Thoracic aorta (tissue), 2 donors: ENCODE measurements around the gene NEDD4. TPM values are rescaled to one million over a fixed set of nuclear protein-coding genes. Genes with fewer than 3 reads are reported as not detected.
"Not testable (repeated sequence)": the region's sequence is repeated elsewhere in the genome, so short reads cannot be mapped to it uniquely, and the experiment has no call there.

Experiments used
- ATAC-seq: fragments of 150-250 bp; one replicate; pipeline ENCODE4 v1.8.0; 2017; ENCODE audit warnings: low read depth; ENCODE audit not compliant: insufficient number of reproducible peaks, low FRiP score
- DNase-seq: peaks from one replicate; pipeline ENCODE4 v3.0.0-alpha.2; 2020; ENCODE audit warnings: low spot score
- H3K27ac ChIP-seq, 2 donors: fragments of 200-600 bp; sonication (generic); 1 replicate in 1 of 2; 2 replicates in 1 of 2; pipeline ENCODE4 v1.5.1; 2016; ENCODE audit warnings: mild to moderate bottlenecking in 2 of 2, moderate library complexity in 2 of 2
- H3K27me3 ChIP-seq: fragments of 200-600 bp; sonication (generic); replicated peaks from 2 replicates; pipeline ENCODE4 v1.6.0; 2016; ENCODE audit warnings: mild to moderate bottlenecking; ENCODE audit not compliant: insufficient read depth
- H3K36me3 ChIP-seq: fragments of 200-600 bp; sonication (generic); one replicate; pipeline ENCODE4 v1.5.1; 2016
- H3K4me1 ChIP-seq, 2 donors: fragments of 200-600 bp; sonication (generic); 1 replicate in 1 of 2; 2 replicates in 1 of 2; pipeline versions ENCODE4 v1.5.1 to v1.6.0; 2016; ENCODE audit warnings: low read depth in 2 of 2, mild to moderate bottlenecking in 1 of 2; ENCODE audit not compliant: control insufficient read depth in 1 of 2
- H3K4me3 ChIP-seq: fragments of 200-600 bp; sonication (generic); 2 replicates; pipeline ENCODE4 v1.5.1; 2016; ENCODE audit warnings: mild to moderate bottlenecking
- H3K9me3 ChIP-seq: fragments of 200-600 bp; sonication (generic); 2 replicates; pipeline ENCODE4 v1.5.1; 2016
- total RNA-seq, 2 donors: library from RNA; depleted of rRNA; stranded (reverse); fragments of >200 nt; gene quantifications; one replicate each; pipeline versions ENCODE4 v1.1.0 to v1.2.3, GENCODE V29; 2016
- TF ChIP-seq, protein P1 (sequence below): fragments of 200-600 bp; sonication (generic); IDR thresholded peaks from one replicate; pipeline ENCODE4 v1.5.1; 2019; ENCODE audit warnings: antibody characterized with exemption

Gene NEDD4
- total RNA-seq, 2 donors from 2014 or later, result 25.3 to 27.4 TPM

- H3K4me1 ChIP-seq, result peaks cover 3 to 14% of the 10 kb centered on the region in 2 donors
- DNase-seq (no peak), ATAC-seq (no peak)
- TF ChIP-seq, protein P1, sequence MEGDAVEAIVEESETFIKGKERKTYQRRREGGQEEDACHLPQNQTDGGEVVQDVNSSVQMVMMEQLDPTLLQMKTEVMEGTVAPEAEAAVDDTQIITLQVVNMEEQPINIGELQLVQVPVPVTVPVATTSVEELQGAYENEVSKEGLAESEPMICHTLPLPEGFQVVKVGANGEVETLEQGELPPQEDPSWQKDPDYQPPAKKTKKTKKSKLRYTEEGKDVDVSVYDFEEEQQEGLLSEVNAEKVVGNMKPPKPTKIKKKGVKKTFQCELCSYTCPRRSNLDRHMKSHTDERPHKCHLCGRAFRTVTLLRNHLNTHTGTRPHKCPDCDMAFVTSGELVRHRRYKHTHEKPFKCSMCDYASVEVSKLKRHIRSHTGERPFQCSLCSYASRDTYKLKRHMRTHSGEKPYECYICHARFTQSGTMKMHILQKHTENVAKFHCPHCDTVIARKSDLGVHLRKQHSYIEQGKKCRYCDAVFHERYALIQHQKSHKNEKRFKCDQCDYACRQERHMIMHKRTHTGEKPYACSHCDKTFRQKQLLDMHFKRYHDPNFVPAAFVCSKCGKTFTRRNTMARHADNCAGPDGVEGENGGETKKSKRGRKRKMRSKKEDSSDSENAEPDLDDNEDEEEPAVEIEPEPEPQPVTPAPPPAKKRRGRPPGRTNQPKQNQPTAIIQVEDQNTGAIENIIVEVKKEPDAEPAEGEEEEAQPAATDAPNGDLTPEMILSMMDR, result no peak
- H3K36me3 ChIP-seq, result no peaks in the 10 kb centered on the region
- no peaks in the 10 kb centered on the region for H3K27me3 ChIP-seq
- H3K9me3 ChIP-seq, result no peaks in the 10 kb centered on the region
- no peak overlapping the region for H3K4me3 ChIP-seq
- no peak overlapping the region for H3K27ac ChIP-seq
Measured at GRCh38 chr15:55824857-55825613, 168.4 kb downstream of the NEDD4 start.

DNA sequence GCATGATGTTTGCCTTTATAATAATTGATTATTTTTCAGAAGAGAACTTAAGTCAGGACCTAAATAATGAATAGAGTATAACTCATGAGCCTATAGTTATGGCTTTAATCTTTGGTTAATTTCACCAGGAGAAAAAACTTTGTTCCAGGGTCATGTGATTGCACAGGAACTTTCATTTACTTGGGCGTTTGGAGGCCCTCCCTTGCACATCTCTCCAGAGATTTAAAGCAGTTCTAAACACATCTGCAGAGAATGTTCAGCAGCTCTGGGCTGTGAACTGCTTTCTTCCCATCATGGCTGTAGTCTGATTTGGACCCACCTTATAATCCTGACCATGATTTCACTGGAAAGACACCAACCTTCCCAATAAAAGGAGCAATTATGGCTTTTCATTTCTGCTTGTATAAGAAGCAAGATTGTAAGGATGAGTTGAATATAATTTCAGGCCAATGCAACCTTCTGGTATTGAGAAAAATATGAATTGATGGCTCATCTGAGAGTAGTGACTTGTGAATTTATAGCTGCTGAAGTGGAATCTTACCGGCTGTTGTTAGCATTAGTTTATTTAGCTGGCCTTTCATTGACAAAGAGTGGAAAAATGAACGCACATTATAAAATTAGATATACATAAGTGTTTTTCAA, 169.6 kb downstream of the NEDD4 start:
- TF ChIP-seq, protein P1, result no peak
- ATAC-seq (no peak), DNase-seq (no peak)
- Histone ChIP-seq H3K36me3 (no peaks in the 10 kb centered on the region), H3K4me1 (peaks cover 3 to 14% of the 10 kb centered on the region in 2 donors), H3K27me3 (no peaks in the 10 kb centered on the region), H3K9me3 (no peaks in the 10 kb centered on the region), H3K27ac (peak overlapping the region in 1 of 2 donors; percentile 25), H3K4me3 (no peak overlapping the region)

GRCh38 chr15:55823191-55823670, 170.2 kb downstream of the NEDD4 start:
- Histone ChIP-seq H3K27me3 (no peaks in the 10 kb centered on the region), H3K27ac (peak overlapping the region; percentile 25 to 59), H3K9me3 (no peaks in the 10 kb centered on the region), H3K4me1 (peaks cover 3 to 14% of the 10 kb centered on the region in 2 donors), H3K4me3 (no peak overlapping the region), H3K36me3 (no peaks in the 10 kb centered on the region)
- TF ChIP-seq, protein P1, result no peak
- DNase-seq, result no peak
- ATAC-seq, result no peak

DNA sequence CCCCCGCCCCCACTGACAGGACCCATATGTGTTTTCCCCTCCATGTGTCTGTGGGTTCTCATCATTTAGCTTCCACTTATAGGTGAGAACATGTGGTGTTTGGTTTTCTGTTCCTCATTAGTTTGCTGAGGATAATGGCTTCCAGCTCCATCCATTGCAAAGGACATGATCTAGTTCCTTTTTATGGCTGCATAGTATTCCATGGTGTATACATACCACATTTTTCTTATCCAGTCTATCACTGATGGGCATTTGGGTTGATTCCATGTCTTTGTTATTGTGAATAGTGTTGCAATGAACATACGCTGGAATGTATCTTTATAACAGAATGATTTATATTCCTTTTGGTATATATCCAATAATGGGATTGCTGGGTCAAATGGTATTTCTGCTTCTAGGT, 171.7 kb downstream of the NEDD4 start:
- not testable (repeated sequence) for H3K4me3 ChIP-seq, H3K9me3 ChIP-seq, H3K27me3 ChIP-seq, H3K27ac ChIP-seq, ATAC-seq, DNase-seq, H3K36me3 ChIP-seq
- H3K4me1 ChIP-seq, result peaks cover 3 to 14% of the 10 kb centered on the region in 2 donors

DNA sequence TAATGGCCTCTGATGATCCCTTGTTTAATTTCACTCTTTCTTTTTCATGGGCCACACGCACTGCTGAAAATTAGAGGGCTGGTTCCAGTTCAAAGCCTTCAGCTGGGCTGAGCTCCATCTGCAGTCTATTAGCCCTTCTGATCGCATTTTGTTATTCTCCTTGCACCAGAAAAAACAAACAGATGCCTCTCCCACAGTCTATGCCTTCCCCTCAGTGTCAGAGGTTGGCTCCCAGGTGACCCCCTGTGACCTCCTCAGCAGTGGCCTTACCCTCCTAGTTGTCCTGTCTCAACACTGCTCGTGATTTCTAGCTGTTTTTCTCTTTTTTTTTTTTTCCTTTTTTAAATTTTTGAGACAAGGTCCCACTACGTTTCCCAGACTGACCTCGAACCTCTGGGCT, 173.4 kb downstream of the NEDD4 start:
- TF ChIP-seq, protein P1, result no peak
- H3K9me3 ChIP-seq, result no peaks in the 10 kb centered on the region
- no peak for DNase-seq
- no peak overlapping the region for H3K27ac ChIP-seq
- peaks cover 3 to 14% of the 10 kb centered on the region in 2 donors for H3K4me1 ChIP-seq
- no peaks in the 10 kb centered on the region for H3K27me3 ChIP-seq
- no peaks in the 10 kb centered on the region for H3K36me3 ChIP-seq
- H3K4me3 ChIP-seq, result no peak overlapping the region
- ATAC-seq, result no peak
